HepG2 (cell line): Measurements from ENCODE around the gene FLAD1. TPM values are rescaled to one million over a fixed set of nuclear protein-coding genes. Genes with fewer than 3 reads are reported as not detected.

ENCODE experiments used
- GABPA ChIP-seq, 2 experiments: IDR thresholded peaks; 2 replicates each; pipeline ENCODE4 v1.6.1; 2011 to 2016; ENCODE audit warnings: low read depth in 2 of 2, low read length in 1 of 2, missing biosample characterization in 1 of 2, missing genetic modification characterization in 1 of 2
- HNRNPL ChIP-seq: fragments of 200-400 bp; formaldehyde crosslinking; IDR thresholded peaks from 2 replicates; pipeline ENCODE4 v1.6.1; 2017; ENCODE audit warnings: mild to moderate bottlenecking, low read depth, low read length
- HOXA9 ChIP-seq: sonication (generic); formaldehyde crosslinking; IDR thresholded peaks from 2 replicates; pipeline ENCODE4 v1.8.1; 2022; ENCODE audit warnings: missing genetic modification reagents, mild to moderate bottlenecking, moderate library complexity, borderline replicate concordance
- NFE2L1 ChIP-seq: sonication (generic); formaldehyde crosslinking; IDR thresholded peaks from 2 replicates; pipeline ENCODE4 v1.4.0; 2020; ENCODE audit warnings: missing genetic modification reagents, mild to moderate bottlenecking, borderline replicate concordance
- POLR2AphosphoS2 ChIP-seq: IDR thresholded peaks from 2 replicates; pipeline ENCODE4 v1.6.1; 2011; ENCODE audit warnings: low read depth, low read length, improper control_type of control experiment
- RARA ChIP-seq: IDR thresholded peaks from 2 replicates; pipeline ENCODE4 v1.6.1; 2016; ENCODE audit warnings: missing genetic modification reagents, missing compliant biosample characterization
- RXRA ChIP-seq: sonication (generic); formaldehyde crosslinking; IDR thresholded peaks from 2 replicates; pipeline ENCODE4 v1.5.1; 2020; ENCODE audit warnings: missing genetic modification reagents
- SAFB2 ChIP-seq: sonication (generic); formaldehyde crosslinking; IDR thresholded peaks from 2 replicates; pipeline ENCODE4 v1.5.1; 2020; ENCODE audit warnings: missing genetic modification reagents, low read depth, mild to moderate bottlenecking, borderline replicate concordance
- STAT5B ChIP-seq: sonication (generic); formaldehyde crosslinking; IDR thresholded peaks from 2 replicates; pipeline ENCODE4 v1.4.0; 2020; ENCODE audit warnings: missing genetic modification reagents
- ZBTB10 ChIP-seq: sonication (generic); formaldehyde crosslinking; IDR thresholded peaks from 2 replicates; pipeline ENCODE4 v1.4.0; 2020; ENCODE audit warnings: missing genetic modification reagents, borderline replicate concordance
- ZFY ChIP-seq: sonication (generic); formaldehyde crosslinking; IDR thresholded peaks from 2 replicates; pipeline ENCODE4 v1.4.0; 2020; ENCODE audit warnings: missing genetic modification reagents
- ZNF790 ChIP-seq: sonication (generic); formaldehyde crosslinking; IDR thresholded peaks from 2 replicates; pipeline ENCODE4 v1.8.0; 2022; ENCODE audit warnings: missing genetic modification reagents, mild to moderate bottlenecking, borderline replicate concordance
- polyA plus RNA-seq, 8 experiments: library from polyadenylated mRNA; depleted of rRNA in 3 of 8; stranded (reverse) in 7 of 8; unstranded in 1 of 8; fragments of >200 nt; fragmentation: Illumina TruSeq in 4 of 8; extraction: Trizol in 4 of 8; gene quantifications; 2 replicates each; pipeline versions ENCODE4 v1.2.1 to v1.2.3, GENCODE V29; 2011 to 2016; ENCODE audit warnings: low read depth in 4 of 8, missing spikeins in 1 of 8, mixed read lengths in 1 of 8; ENCODE audit not compliant: insufficient read depth in 1 of 8
- total RNA-seq, 5 experiments: library from RNA; depleted of rRNA; stranded (reverse); fragments of >200 nt; fragmentation: Illumina TruSeq; extraction: Trizol; gene quantifications; 2 replicates each; pipeline ENCODE4 v1.2.3, GENCODE V29; 2016; ENCODE audit warnings: low read depth in 1 of 5
- TF ChIP-seq, protein P1 (sequence below): IDR thresholded peaks from 2 replicates; pipeline ENCODE4 v1.6.1; 2016; ENCODE audit warnings: mild to moderate bottlenecking
- TF ChIP-seq, protein P2 (sequence below): sonication (generic); formaldehyde crosslinking; IDR thresholded peaks from 2 replicates; pipeline ENCODE4 v1.8.0; 2022; ENCODE audit warnings: mild to moderate bottlenecking, missing genetic modification reagents
- TF ChIP-seq, protein P3 (sequence below): sonication (generic); formaldehyde crosslinking; IDR thresholded peaks from 2 replicates; pipeline ENCODE4 v1.4.0; 2020; ENCODE audit warnings: missing genetic modification reagents
- TF ChIP-seq, protein P4 (sequence below): sonication (generic); formaldehyde crosslinking; IDR thresholded peaks from 2 replicates; pipeline ENCODE4 v1.8.1; 2022; ENCODE audit warnings: low read depth, mild to moderate bottlenecking, missing genetic modification reagents

FLAD1 gene
- total and polyA plus RNA-seq, 2 of the 13 experiments (the other 11 are each of a cell fraction or from before 2014, with no cell fraction given): 25.9 to 32.8 TPM

DNA sequence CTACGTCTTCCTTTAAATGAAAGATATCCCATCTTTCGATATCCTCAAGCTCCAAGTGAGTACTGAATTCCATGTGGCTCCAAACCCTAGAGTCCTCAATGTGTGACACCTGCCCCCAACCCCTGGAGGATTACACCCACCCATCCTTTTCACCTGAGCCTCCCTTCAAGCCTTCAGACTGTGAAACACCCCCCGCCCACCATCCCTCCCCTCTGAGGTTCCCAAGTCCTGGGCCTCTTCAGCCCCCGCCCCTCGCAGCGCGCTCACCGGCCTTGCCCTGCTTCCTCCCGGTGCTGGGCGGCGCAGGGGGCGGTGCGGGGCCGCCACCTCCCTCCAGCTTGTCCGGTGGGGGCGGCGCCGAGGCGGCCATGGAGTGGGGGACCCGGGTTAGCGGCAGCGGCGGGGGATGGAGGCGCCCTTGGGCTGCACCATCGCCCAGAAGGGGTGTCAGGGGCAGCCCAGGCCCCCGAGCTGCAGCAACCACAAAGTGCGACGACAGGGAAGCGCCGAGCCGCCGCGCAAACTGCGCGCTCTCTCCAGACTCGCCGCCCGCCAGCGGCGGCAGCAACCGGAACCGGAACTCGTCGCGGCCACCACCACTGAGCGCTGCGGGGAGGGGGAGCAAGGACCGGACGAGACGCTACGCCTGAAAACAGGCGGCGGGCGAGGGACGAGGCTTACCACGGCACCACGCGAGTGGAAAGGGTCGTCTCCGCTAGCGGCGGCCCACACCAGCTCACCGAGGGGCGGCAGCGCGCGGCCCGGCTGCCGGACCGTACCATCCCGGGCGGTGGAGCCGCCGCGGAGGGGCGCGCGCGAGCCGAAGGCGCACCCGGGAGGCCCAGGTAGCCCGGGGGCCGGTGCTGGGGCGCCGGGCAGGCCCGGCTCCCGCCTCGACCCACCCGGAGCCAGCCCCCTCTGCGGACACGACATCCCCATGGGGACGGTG is 21.7 kb upstream of the FLAD1 start, which contains the start of gene PYGO2 (continued):
- TF ChIP-seq, protein P1, sequence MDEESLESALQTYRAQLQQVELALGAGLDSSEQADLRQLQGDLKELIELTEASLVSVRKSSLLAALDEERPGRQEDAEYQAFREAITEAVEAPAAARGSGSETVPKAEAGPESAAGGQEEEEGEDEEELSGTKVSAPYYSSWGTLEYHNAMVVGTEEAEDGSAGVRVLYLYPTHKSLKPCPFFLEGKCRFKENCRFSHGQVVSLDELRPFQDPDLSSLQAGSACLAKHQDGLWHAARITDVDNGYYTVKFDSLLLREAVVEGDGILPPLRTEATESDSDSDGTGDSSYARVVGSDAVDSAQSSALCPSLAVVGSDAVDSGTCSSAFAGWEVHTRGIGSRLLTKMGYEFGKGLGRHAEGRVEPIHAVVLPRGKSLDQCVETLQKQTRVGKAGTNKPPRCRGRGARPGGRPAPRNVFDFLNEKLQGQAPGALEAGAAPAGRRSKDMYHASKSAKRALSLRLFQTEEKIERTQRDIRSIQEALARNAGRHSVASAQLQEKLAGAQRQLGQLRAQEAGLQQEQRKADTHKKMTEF (CRISPR knock-in tag): peak; percentile 88
- TF ChIP-seq SAFB2 (CRISPR knock-in tag): peak; percentile 91; the same call in 1 of the 2 replicates
- TF ChIP-seq, protein P2, sequence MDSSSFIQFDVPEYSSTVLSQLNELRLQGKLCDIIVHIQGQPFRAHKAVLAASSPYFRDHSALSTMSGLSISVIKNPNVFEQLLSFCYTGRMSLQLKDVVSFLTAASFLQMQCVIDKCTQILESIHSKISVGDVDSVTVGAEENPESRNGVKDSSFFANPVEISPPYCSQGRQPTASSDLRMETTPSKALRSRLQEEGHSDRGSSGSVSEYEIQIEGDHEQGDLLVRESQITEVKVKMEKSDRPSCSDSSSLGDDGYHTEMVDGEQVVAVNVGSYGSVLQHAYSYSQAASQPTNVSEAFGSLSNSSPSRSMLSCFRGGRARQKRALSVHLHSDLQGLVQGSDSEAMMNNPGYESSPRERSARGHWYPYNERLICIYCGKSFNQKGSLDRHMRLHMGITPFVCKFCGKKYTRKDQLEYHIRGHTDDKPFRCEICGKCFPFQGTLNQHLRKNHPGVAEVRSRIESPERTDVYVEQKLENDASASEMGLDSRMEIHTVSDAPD (CRISPR knock-in tag): peak; percentile 57; the same call in 1 of the 2 replicates
- peak; percentile 79 for TF ChIP-seq ZFY
- TF ChIP-seq, protein P3, sequence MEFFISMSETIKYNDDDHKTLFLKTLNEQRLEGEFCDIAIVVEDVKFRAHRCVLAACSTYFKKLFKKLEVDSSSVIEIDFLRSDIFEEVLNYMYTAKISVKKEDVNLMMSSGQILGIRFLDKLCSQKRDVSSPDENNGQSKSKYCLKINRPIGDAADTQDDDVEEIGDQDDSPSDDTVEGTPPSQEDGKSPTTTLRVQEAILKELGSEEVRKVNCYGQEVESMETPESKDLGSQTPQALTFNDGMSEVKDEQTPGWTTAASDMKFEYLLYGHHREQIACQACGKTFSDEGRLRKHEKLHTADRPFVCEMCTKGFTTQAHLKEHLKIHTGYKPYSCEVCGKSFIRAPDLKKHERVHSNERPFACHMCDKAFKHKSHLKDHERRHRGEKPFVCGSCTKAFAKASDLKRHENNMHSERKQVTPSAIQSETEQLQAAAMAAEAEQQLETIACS (CRISPR knock-in tag): peak; percentile 34; the same call in 1 of the 2 replicates
- peak; percentile 40; the same call in 1 of the 2 replicates for TF ChIP-seq RXRA
- TF ChIP-seq HOXA9 (CRISPR knock-in tag): peak; percentile 21; the same call in 1 of the 2 replicates
- TF ChIP-seq ZNF790 (CRISPR knock-in tag): no peak; the same call in 1 of the 2 replicates
- no peak for TF ChIP-seq STAT5B (CRISPR knock-in tag)
- no peak; the same call in 1 of the 2 replicates for TF ChIP-seq RARA (CRISPR knock-in tag)
- TF ChIP-seq HNRNPL: no peak
- no peak for TF ChIP-seq NFE2L1 (CRISPR knock-in tag)
- TF ChIP-seq, protein P4, sequence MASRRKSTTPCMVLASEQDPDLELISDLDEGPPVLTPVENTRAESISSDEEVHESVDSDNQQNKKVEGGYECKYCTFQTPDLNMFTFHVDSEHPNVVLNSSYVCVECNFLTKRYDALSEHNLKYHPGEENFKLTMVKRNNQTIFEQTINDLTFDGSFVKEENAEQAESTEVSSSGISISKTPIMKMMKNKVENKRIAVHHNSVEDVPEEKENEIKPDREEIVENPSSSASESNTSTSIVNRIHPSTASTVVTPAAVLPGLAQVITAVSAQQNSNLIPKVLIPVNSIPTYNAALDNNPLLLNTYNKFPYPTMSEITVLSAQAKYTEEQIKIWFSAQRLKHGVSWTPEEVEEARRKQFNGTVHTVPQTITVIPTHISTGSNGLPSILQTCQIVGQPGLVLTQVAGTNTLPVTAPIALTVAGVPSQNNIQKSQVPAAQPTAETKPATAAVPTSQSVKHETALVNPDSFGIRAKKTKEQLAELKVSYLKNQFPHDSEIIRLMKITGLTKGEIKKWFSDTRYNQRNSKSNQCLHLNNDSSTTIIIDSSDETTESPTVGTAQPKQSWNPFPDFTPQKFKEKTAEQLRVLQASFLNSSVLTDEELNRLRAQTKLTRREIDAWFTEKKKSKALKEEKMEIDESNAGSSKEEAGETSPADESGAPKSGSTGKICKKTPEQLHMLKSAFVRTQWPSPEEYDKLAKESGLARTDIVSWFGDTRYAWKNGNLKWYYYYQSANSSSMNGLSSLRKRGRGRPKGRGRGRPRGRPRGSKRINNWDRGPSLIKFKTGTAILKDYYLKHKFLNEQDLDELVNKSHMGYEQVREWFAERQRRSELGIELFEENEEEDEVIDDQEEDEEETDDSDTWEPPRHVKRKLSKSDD: peak; percentile 64; the same call in 1 of the 2 replicates
- no peak; the same call in 1 of the 2 replicates for TF ChIP-seq ZBTB10
- TF ChIP-seq GABPA (IDR thresholded peaks at IDR 0.05; ENCODE audit: low read depth, low read length): peak; percentile 95
- TF ChIP-seq GABPA (CRISPR knock-in tag; IDR thresholded peaks at IDR 0.05; ENCODE audit: low read depth): peak; percentile 92
- no peak for TF ChIP-seq POLR2AphosphoS2
